Measurements from ENCODE around the gene MBP.
"Not testable (repeated sequence)": the region's sequence is repeated elsewhere in the genome, so short reads cannot be mapped to it uniquely, and the experiment has no call there.

The MBP gene

DNA sequence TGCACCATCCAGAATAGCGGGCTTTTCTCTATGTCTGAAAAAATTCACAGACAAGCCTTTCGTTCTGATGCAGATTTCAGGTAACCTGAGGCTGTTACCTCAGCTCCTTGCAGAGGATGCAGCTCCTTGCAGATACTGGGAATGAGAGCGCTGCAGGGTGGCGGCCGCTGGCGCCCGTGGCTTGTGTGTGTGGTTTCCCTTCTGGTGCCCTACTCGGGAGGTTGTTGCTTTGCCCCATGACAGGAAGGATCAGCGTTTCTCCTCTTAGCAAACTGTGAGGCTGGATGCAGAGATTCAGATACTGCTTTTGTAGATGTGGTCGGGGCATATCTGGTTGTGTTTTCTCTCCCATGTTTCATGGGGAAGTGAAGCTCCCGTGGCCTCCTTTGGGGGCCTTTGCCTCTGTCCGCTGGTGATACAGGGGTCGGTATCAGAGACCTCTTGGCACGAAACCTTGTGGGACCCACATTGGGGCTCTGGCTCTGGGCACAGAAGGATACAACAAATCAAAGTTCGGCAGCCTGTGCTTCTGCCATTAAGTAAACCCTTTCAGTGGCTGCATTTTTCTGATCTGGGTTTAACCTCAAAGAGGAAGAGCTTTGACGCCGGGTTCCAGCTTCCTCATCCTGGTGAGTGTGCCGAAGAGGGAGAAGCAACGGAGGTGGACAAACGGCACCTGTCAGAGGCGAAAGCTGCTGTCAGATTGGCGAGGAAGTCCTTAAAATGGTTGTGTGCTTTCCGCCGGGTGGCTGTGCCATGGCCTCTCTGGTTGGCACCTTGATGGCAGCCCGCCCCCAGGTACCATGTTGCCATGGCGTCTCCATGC, 127.8 kb downstream of the MBP start:
- DNase-seq (ENCODE audit: low spot score) = no peak

DNA sequence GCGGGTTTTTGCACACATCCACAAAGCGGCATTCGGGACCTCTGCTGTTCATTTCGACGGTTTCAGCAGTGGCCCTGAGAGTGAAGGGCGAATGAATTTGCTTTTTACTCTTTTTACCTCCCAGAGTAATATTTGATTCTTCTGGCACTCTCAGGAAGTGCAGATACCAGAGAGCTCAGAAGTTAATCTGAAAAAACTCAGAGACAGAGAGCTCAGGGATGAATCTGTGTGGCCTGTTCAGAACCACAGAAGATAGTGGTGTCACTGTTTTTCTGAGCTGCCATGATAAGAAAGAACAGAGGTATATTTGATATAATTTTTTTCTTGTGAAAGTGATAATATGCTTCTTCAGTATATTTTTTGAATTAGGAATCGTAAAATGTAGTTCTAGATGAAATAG, 129.3 kb downstream of the MBP start:
- no peak for DNase-seq (ENCODE audit: low spot score)

GRCh38 chr18:77002496-77002895, 130.1 kb downstream of the MBP start:
- no peak for DNase-seq (ENCODE audit: low spot score)

DNA sequence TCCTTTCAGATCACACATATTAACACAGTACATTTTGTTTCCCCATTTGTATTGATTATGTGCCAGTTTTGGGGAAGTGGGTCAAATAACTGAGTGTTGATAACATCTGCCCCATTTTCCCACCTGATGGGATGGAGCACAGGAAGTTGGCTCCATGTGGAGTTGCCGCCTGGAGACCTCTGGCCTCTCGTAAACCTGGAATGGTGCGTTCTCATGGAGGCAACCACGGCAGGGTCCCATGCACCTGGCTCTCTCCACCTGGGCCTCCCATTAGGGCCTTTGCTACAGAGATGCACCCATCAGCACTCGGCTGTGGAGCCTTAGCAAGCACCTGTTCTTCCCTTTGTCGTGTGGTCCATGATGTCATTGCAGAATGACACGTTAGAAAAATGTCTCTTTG, 130.6 kb downstream of the MBP start:
- no peak for DNase-seq (ENCODE audit: low spot score)

DNA sequence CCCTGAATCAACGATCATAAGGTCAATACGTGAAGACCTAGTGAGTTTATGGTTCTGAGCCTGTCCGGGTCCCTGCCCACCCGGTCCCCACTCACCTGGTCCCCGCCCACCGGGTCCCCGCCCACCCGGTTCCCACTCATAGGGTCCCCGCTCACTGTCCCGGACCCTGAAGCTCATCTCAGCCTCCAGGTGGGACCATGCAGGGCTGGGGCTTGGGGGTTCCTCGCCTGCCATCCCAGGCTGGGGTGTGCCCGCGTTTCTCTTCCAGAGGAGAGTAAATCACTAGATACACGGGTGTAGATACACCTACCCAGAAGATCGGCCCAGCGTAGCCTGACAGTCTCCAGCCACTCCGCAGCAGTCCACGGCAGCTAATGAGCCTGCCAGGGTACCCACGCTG, 131.5 kb downstream of the MBP start:
- no peak for DNase-seq (ENCODE audit: low spot score)

GRCh38 chr18:77000527-77000926, 132.1 kb downstream of the MBP start:
- DNase-seq (ENCODE audit: low spot score) = no peak

- DNase-seq (ENCODE audit: low spot score) = no peak
Measured at GRCh38 chr18:76999077-76999476, 133.5 kb downstream of the MBP start.

DNA sequence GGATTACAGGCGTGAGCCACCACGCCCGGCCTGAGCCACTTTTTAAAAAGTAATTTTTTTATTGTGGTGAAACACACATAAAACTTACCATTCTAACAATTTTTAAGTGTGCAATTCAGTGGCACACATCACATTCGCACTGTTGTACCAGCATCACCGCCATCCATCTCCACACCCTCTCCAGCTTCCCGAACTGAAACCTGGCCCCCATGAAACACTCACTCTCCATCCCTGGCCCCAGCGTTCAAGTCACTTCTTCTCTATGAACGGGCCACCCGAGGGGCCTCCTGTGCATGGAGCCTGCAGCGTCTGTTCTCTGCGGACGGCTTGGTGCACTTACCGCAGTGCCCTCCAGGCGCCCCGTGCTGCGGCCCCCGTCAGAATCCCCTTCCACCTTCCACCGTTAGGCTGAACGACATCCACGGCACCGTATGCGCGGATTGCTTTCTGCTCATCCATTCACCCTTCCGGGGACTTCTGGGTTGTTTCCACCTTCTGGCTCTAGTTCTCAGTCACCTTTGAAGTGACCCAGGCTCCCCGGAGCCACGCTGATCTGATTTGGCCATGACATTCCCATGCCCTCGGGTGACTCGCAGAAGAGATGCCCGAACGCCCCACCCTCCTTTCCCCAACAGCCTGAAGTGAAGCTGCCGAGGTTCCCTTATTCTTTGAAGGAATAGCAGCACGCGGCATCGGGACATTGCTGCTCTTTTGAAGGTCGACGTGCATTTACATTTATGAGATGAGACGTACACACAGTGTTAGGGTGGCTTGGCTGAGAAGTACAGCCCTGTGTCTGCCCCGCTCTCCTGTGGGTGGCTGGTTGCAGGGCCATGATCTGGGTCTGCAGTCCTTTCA, 134.4 kb downstream of the MBP start:
- DNase-seq (ENCODE audit: low spot score) = no peak

DNA sequence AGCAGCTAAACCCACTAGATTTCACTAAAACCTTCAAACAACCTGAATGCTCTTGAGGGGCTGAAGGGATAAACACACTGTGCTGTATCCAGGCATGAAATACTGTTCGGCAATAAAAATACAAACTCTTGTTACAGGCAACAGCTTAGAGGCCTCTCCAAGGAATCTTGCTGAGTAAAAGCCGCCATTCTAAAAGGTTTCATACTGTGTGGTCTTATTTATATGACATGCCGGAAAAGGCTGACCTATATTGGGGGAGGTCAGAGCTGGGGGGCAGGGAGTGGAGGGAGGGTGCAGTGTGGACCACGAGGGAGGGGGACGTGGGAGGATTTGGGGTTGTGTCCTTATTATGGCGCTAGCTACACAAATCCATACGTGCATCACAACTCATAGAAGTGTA, 136.2 kb downstream of the MBP start:
- DNase-seq (ENCODE audit: low spot score) = no peak

DNA sequence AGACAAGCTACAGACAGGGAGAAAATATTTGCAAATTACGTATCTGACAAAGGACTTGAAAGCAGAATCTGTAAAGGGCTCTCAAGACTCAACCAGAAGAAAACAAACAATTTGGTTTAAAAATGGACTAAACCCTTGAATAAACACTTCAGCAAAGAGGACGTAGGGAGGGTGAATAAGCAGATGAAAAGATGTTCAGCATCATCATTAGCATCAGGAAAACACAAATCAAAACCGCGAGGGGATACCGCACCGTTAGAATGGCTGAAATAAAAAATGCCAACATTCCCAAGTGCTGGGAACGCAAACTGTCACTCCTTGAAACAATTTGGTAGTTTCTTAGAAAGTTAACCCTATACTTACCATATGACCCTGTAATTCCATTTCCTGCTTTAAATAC, 136.7 kb downstream of the MBP start:
- no peak for DNase-seq (ENCODE audit: low spot score)

GRCh38 chr18:76994086-76994654, 138.4 kb downstream of the MBP start:
- DNase-seq (ENCODE audit: low spot score) = no peak

GRCh38 chr18:76993573-76993972, 139.0 kb downstream of the MBP start:
- DNase-seq (ENCODE audit: low spot score) = no peak

- DNase-seq (ENCODE audit: low spot score) = no peak
Measured at GRCh38 chr18:76993085-76993382, 139.5 kb downstream of the MBP start.

DNA sequence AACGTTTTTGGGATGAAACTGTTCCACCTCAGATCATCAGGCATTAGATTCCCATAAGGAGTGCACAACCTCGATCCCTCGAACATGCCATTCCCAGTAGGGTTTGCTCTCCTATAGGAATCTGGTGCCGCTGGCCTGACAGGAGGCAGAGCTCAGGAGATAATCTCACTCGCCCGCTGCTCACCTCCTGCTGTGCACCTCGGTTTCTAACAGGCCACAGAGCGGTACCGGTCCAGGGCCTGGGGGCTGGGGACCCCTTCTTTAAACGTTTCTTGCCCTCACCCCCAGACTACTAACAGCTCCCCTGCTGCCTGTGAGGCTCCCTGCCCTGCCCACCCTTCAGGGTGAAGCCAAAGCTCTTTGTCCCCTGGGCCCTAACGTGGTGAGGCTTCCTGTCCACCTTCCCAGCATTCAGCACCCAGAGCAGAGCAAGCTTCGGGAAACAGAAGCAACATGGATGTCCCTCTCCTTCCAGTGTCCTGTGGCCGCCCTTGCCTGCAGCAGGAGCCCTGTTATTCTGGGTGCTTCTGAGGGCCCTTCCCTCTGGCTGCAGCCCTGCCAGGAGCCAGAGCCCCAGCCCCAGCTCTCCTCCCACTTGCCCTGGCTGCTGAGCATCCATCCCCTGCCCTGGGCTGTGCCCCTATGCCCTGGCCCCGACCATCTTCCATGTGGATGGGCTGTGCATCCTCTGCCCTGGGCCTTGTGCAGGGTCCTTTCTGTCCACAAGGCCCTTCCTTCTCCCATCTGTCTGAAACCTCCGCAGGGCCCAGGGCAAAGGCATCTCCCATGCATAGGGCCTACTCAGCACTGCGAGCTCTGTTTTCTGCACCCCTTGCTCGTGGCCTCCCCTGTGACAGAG, 140.1 kb downstream of the MBP start:
- no peak for DNase-seq (ENCODE audit: low spot score)

GRCh38 chr18:76991021-76991688, 141.4 kb downstream of the MBP start:
- no peak for DNase-seq (ENCODE audit: low spot score)

- DNase-seq (ENCODE audit: low spot score) = not testable (repeated sequence)
Measured at GRCh38 chr18:76990343-76991020, 142.1 kb downstream of the MBP start.

- no peak for DNase-seq (ENCODE audit: low spot score)
Measured at GRCh38 chr18:76989647-76990190, 142.9 kb downstream of the MBP start.

DNA sequence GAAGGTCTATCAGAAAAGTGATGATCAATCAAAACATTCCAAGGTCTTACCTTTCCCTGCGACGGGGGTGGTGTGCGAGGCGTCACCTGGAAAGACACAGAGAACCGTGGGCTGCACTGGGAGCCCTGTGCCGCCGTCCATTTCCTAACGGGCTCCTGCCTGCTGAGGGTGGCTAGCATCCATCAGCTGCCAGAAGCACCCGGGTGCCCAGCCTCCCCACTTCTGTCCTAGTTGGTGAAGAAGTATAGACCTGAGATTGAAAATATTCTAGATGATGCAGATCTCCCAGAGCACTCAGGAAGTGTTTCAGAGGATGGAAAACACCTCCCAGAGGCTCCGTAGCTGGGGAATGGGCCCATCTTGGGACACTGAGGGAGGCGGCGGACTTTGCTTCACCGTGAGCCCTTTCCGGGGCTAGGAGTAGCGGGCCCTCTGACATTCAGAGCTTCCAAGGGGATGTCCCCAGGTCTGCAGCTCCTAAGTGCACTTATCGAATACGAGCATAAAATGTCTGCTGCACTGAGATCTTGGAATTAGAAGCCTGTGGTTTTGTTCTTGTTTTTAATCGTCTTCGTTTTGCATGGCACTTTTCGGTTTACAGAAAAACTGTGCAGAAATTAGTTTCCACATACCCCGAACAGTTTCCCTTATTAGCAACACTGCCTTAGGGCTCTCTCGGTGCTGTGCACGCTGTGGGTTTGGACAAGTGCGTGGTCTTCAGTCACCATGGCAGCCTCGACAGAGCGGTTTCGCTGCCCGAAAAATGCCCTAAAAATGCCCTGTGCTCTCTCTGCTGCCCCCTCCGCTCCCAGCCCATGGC, 143.5 kb downstream of the MBP start:
- DNase-seq (ENCODE audit: low spot score) = no peak

GRCh38 chr18:76988031-76988826, 144.4 kb downstream of the MBP start:
- no peak for DNase-seq (ENCODE audit: low spot score)

All from putamen (tissue), 1 donor.